Erythroblast (primary cell): ENCODE results near the gene IGSF9B.

Source experiments
- GATA1 ChIP-seq: IDR thresholded peaks from 2 replicates; pipeline ENCODE4 v1.6.1; 2011; ENCODE audit warnings: low read depth, mild to moderate bottlenecking, control low read depth, low read length, moderate library complexity
- POLR2A ChIP-seq: IDR thresholded peaks from 2 replicates; pipeline ENCODE4 v1.6.1; 2011; ENCODE audit warnings: mild to moderate bottlenecking, low read length

- TF ChIP-seq POLR2A, result no peak
- no peak for TF ChIP-seq GATA1
These were observed 23.9 kb upstream of the IGSF9B start for GRCh38 chr11:133980665-133981064.
